HL-60 (cell line): Measurements from ENCODE around the gene TLR4.

Experiments used
- CTCF ChIP-seq: IDR thresholded peaks from one replicate; pipeline ENCODE4 v1.5.1; 2011; ENCODE audit warnings: low read length, control low read depth, inconsistent platforms; ENCODE audit not compliant: insufficient read depth
- GABPA ChIP-seq: IDR thresholded peaks from 2 replicates; pipeline ENCODE4 v1.6.1; 2012; ENCODE audit warnings: low read depth
- POLR2AphosphoS5 ChIP-seq: IDR thresholded peaks from 2 replicates; pipeline ENCODE4 v1.6.1; 2012; ENCODE audit warnings: low read depth
- REST ChIP-seq: IDR thresholded peaks from 2 replicates; pipeline ENCODE4 v1.6.1; 2012; ENCODE audit warnings: low read depth; ENCODE audit not compliant: insufficient replicate concordance

- TF ChIP-seq CTCF (no peak), POLR2AphosphoS5 (no peak), REST (no peak), GABPA (no peak)
Observed at GRCh38 chr9:117718701-117719100, 14.5 kb downstream of the TLR4 start.
